Fibroblast of the aortic adventitia (primary cell): Measurements from ENCODE around the gene C14orf132. TPM values are rescaled to one million over a fixed set of nuclear protein-coding genes. Genes with fewer than 3 reads are reported as not detected.

Experiments
- DNase-seq: peaks from one replicate; pipeline ENCODE4 v3.0.0-alpha.2; 2010; ENCODE audit warnings: low read depth
- H3K4me3 ChIP-seq: 2 replicates; pipeline ENCODE4 v1.5.1; 2011; ENCODE audit warnings: low read depth, mild to moderate bottlenecking, control low read depth, low read length, moderate library complexity
- total RNA-seq: library from RNA; depleted of rRNA; stranded (reverse); fragments of >200 nt; gene quantifications from 2 replicates; pipeline ENCODE4 v1.2.3, GENCODE V29; 2012; ENCODE audit warnings: low replicate concordance
- TF ChIP-seq, protein P1 (sequence below): IDR thresholded peaks from 2 replicates; pipeline ENCODE4 v1.5.1; 2011; ENCODE audit warnings: mild to moderate bottlenecking, low read length, control low read depth, inconsistent platforms; ENCODE audit not compliant: insufficient read depth

Gene C14orf132
- total RNA-seq, 1 donor: 32.6 TPM

DNA sequence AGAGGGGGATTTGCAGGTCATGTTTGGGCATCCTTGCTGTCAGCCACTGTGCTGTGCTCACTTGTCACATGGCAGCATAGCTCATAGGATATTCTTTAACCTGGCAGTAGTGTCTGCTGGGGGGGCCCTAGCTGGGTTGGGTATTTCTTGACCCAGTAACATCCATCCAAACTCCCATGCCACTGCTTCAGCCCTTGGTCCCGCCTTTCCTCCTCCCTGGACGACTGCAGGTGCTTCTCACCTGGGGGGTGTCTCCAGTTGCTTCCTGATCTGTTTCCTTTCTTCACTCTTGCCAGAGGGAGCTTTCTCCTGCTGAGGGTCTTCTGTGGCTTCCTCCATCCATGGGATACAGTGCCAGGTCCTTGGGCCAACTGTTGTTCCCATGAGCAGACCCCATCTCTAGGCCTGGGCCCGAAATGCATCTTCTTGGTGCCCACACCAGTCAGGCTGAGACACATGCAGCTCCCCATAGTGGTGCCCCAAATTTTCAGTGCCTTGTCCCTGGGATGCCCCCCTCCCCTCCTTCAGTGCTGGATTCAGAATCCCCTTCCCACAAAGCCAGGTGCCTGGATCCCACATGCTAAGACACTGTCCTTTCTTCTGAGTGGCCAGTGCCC, 20.5 kb downstream of the C14orf132 start:
- H3K4me3 ChIP-seq: no peak overlapping the region
- TF ChIP-seq, protein P1, sequence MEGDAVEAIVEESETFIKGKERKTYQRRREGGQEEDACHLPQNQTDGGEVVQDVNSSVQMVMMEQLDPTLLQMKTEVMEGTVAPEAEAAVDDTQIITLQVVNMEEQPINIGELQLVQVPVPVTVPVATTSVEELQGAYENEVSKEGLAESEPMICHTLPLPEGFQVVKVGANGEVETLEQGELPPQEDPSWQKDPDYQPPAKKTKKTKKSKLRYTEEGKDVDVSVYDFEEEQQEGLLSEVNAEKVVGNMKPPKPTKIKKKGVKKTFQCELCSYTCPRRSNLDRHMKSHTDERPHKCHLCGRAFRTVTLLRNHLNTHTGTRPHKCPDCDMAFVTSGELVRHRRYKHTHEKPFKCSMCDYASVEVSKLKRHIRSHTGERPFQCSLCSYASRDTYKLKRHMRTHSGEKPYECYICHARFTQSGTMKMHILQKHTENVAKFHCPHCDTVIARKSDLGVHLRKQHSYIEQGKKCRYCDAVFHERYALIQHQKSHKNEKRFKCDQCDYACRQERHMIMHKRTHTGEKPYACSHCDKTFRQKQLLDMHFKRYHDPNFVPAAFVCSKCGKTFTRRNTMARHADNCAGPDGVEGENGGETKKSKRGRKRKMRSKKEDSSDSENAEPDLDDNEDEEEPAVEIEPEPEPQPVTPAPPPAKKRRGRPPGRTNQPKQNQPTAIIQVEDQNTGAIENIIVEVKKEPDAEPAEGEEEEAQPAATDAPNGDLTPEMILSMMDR: no peak
- no peak for DNase-seq

DNA sequence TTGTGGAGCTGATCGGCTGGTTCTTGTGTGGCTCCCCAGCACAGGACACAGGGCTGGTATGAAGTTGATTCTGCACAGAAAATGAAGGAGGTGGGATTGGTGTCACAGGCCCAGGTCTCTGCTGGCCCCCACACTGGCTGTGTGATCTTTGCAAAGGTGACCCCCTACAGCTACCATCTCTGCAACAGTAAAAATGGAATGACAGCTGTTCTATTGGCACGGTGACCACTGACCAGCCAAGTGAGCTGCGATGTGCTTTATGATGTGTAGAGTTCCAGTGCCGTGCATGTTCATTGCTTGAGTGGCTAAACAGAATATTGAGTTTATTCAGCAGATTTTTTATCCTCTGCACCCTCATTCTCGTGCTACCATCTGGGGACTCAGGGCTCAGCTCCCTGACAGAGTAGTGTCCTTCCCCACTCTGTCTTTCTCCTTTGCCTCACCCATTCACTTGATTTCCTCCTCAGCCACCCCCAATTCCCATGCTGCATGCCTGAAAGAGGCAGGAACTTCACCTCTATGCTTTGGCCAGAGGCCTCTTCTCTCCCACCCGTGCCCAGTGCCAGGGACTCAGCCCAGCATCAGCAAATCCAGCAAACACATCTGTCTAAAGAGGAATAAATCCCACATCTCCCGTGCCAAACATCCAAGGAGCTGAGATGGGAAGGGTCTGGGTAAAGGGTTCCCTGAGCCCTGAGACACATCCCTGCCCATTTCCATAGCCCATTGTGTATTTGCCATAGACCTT, 21.2 kb downstream of the C14orf132 start:
- no peak overlapping the region for H3K4me3 ChIP-seq
- TF ChIP-seq, protein P1: no peak
- no peak for DNase-seq

DNA sequence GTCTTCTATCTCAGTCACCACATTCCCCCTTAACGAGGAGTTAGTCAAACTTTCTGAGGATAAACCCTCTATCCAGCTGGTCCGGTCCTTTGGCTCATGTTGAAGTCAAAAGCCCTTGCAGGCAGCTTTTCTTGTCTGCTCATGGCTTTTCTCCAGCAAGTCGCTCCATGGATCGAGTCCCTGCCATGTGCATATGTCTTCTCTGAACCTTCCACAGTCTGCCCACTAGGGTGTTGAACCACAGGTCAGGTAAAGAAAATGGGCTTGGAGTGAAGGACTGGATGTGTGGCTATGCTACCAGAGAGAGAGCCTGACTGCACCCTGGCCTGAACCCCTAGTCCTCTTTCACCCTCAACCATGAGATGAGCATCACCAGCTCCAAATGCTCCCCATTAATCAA, 22.8 kb downstream of the C14orf132 start:
- TF ChIP-seq, protein P1: no peak
- DNase-seq: no peak
- no peak overlapping the region for H3K4me3 ChIP-seq

DNA sequence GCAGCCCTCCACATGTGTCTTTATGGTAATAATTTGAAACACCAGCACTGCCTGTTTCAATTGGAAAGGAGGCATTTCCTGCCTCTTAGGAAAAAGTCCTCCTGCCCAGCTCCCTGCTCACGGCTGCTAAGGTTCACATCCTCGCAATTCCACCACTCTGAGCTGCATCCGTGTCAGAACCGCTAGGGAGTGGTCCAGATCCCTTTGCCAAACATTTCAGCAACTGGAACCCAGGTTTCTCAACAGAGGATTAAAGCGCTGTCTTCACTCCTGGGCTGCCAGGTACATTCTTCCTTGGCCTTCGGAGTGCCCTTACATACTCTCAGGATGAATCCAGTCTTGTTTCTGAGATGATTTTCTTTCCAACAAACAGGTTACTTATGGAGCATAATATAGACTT, 23.3 kb downstream of the C14orf132 start:
- TF ChIP-seq, protein P1: no peak
- no peak for DNase-seq
- H3K4me3 ChIP-seq: no peak overlapping the region

DNA sequence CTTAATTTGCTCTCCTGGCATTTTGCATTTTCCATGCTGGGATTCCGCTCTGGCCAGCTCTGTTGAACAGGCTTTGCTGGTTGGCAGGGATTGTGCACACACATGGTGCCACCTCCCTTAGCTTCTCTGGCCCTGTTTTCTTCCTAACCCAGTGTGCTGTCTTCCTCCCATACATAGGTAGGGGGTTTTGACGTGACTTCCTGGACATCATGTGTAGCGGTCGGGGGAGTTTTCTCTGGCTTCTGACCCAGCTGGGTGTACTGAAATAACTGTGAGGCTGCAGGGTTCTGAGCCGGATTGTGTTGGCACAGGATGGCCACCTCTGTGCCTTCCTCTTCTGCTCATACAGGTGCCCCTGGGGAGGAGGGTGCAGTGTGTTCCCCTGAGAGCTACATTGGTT, 25.7 kb downstream of the C14orf132 start:
- TF ChIP-seq, protein P1: no peak
- H3K4me3 ChIP-seq: no peak overlapping the region
- DNase-seq: no peak

DNA sequence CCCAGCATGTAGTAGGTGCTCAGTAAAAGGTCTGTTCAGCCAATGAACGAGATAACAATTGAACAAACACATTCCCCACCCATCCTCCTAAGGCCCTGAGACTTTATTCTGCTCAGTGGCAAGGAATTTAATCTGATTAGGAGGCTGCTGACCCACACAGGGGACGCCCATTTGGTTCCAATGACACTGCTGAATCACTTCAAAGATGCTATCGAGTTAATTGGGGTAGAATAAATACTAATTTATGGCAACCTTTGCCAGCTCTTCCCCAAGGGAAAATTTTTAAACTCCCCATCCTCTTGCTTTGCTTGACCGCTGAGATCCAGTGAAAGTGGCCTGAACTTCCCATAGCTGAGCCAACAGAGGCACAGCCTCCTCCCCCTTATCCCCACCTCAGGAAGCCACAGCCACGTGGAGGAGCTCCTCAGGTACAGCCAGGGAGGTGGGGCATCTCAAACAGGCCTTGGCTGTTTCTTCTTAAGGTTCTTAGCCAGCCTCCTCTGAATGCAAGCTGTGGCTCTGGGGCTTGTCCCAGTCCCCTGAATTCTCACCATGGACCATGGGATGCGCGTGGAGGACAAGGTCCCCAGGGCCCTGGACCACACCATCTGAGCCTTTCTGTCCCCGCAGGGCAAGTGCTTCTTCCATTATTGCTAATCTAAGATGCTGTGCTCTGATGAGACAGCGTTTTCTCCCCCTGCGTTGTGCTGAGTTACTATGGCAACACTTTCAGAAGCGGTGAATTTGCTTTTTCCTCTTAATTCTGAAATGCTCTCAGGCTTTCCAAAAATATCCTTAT, 26.7 kb downstream of the C14orf132 start:
- H3K4me3 ChIP-seq: no peak overlapping the region
- TF ChIP-seq, protein P1: no peak
- no peak for DNase-seq
